ENCODE results near the gene KIAA1958. TPM values are rescaled to one million over a fixed set of nuclear protein-coding genes. Genes with fewer than 3 reads are reported as not detected.

KIAA1958 gene
- total RNA-seq, 4 donors from 2014 or later, result 4.6 to 22.0 (median 9.2) TPM

- H3K36me3 ChIP-seq, result no peaks in the 10 kb centered on the region
- no peak overlapping the region for H3K27ac ChIP-seq
- DNase-seq, result no peak
- intact Hi-C loops (cut with DNase I; ENCODE audit: low total_unique reads), result no loop called here
- H3K4me1 ChIP-seq, result no peaks in the 10 kb centered on the region
- no peak overlapping the region for H3K4me3 ChIP-seq
- H3K9me3 ChIP-seq, result no peaks in the 10 kb centered on the region
- H3K27me3 ChIP-seq, result no peaks in the 10 kb centered on the region
- TF ChIP-seq POLR2A (IDR thresholded peaks at IDR 0.05) (no peak), CTCF (IDR thresholded peaks at IDR 0.05) (no peak)
Observed at GRCh38 chr9:112703304-112703703, 216.7 kb downstream of the KIAA1958 start.

GRCh38 chr9:112705768-112706427, 219.3 kb downstream of the KIAA1958 start:
- H3K4me3 ChIP-seq, result no peak overlapping the region
- intact Hi-C loops (cut with DNase I; ENCODE audit: low total_unique reads), result no loop called here
- peak in 1 of 2 donors; percentile 27 for DNase-seq

GRCh38 chr9:112711050-112711689, 224.5 kb downstream of the KIAA1958 start:
- H3K36me3 ChIP-seq, result no peaks in the 10 kb centered on the region
- intact Hi-C loops (cut with DNase I; ENCODE audit: low total_unique reads), result no loop called here
- TF ChIP-seq POLR2A (IDR thresholded peaks at IDR 0.05), result no peak
- peak; percentile 12 to 34 (median 23) for TF ChIP-seq CTCF (IDR thresholded peaks at IDR 0.05)
- no peak overlapping the region for H3K4me3 ChIP-seq
- no peak overlapping the region for H3K27ac ChIP-seq
- no peaks in the 10 kb centered on the region for H3K4me1 ChIP-seq
- H3K9me3 ChIP-seq, result no peaks in the 10 kb centered on the region
- no peak for DNase-seq
- H3K27me3 ChIP-seq, result no peaks in the 10 kb centered on the region

More at GRCh38 chr9:112705768-112706427, 219.3 kb downstream of the KIAA1958 start:
- no peak overlapping the region for H3K27ac ChIP-seq
- no peaks in the 10 kb centered on the region for H3K27me3 ChIP-seq
- no peaks in the 10 kb centered on the region for H3K4me1 ChIP-seq
- TF ChIP-seq POLR2A (IDR thresholded peaks at IDR 0.05) (no peak), CTCF (IDR thresholded peaks at IDR 0.05) (peak; percentile 13 to 44 (median 22))
- H3K36me3 ChIP-seq, result no peaks in the 10 kb centered on the region
- H3K9me3 ChIP-seq, result no peaks in the 10 kb centered on the region

GRCh38 chr9:112712678-112713077, 226.1 kb downstream of the KIAA1958 start:
- intact Hi-C loops (cut with DNase I; ENCODE audit: low total_unique reads), result no loop called here
- H3K9me3 ChIP-seq, result no peaks in the 10 kb centered on the region
- no peak overlapping the region for H3K27ac ChIP-seq
- TF ChIP-seq CTCF (IDR thresholded peaks at IDR 0.05) (no peak), POLR2A (IDR thresholded peaks at IDR 0.05) (no peak)
- H3K36me3 ChIP-seq, result no peaks in the 10 kb centered on the region
- H3K4me1 ChIP-seq, result no peaks in the 10 kb centered on the region
- no peak for DNase-seq
- H3K4me3 ChIP-seq, result no peak overlapping the region
- H3K27me3 ChIP-seq, result no peaks in the 10 kb centered on the region

- intact Hi-C loops (cut with DNase I; ENCODE audit: low total_unique reads), result no loop called here
- H3K36me3 ChIP-seq, result no peaks in the 10 kb centered on the region
- no peaks in the 10 kb centered on the region for H3K27me3 ChIP-seq
- no peaks in the 10 kb centered on the region for H3K4me1 ChIP-seq
- no peaks in the 10 kb centered on the region for H3K9me3 ChIP-seq
- peak; percentile 94 for DNase-seq
- H3K27ac ChIP-seq, result peak within 1 kb of the TSS; percentile 91 to 92
- peak within 1 kb of the TSS; percentile 89 to 95 for H3K4me3 ChIP-seq
- TF ChIP-seq POLR2A (IDR thresholded peaks at IDR 0.05) (peak; percentile 47 to 80), CTCF (IDR thresholded peaks at IDR 0.05) (peak in 1 of 4 experiments; percentile 26)
Observed at GRCh38 chr9:112717661-112718331, 231.2 kb downstream of the KIAA1958 start, which contains the start of gene INIP. Gene INIP, minus strand, starts transcription at chr9:112718117. Its CDS starts 1,632 bp downstream, at chr9:112716485.
